B cell (primary cell): ENCODE results near the gene CMTM1.
"Not testable (repeated sequence)": the region's sequence is repeated elsewhere in the genome, so short reads cannot be mapped to it uniquely, and the experiment has no call there.

Experiments used
- CTCF ChIP-seq: fragments of 200-600 bp; IDR thresholded peaks from one replicate; pipeline ENCODE4 v1.8.0; 2022; ENCODE audit warnings: antibody characterized with exemption, mild to moderate bottlenecking
- EZH2 ChIP-seq: IDR thresholded peaks from 2 replicates; pipeline ENCODE4 v1.6.1; 2012; ENCODE audit warnings: borderline replicate concordance, low read depth, mild to moderate bottlenecking, moderate library complexity, low read length; ENCODE audit not compliant: insufficient read depth, poor library complexity, severe bottlenecking

DNA sequence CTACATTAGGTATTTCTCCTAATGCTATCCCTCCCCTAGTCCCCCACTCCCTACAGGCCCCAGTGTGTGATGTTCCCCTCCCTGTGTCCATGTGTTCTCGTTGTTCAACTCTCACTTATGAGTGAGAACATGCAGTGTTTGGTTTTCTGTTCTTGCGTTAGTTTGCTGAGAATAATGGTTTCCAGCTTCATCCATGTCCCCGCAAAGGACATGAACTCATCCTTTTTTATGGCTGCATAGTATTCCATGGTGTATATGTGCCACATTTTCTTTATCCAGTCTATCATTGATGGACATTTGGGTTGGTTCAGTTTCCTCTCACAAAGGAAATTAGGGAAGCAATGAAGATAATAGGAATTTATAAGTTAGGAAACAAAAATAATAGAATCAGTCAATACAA is 1.0 kb downstream of the CMTM1 start:
- TF ChIP-seq CTCF, EZH2: not testable (repeated sequence)
